ENCODE results near the gene PRKAR1B.

Gene PRKAR1B

GRCh38 chr7:512541-513311 is 214.4 kb downstream of the PRKAR1B start:
- H3K9ac ChIP-seq (ENCODE audit: low read depth, low read length) = no peak overlapping the region
- H3K4me1 ChIP-seq (ENCODE audit: insufficient read depth, low read length) = peaks cover 20% of the 10 kb centered on the region
- H3K9me3 ChIP-seq (ENCODE audit: insufficient read depth, low read depth, low read length) = no peaks in the 10 kb centered on the region
- peaks cover 35% of the 10 kb centered on the region; the same call in 1 of the 2 replicates for H3K27me3 ChIP-seq (ENCODE audit: insufficient read depth, low read length)
- H3K4me3 ChIP-seq (ENCODE audit: low read length) = no peak overlapping the region
- H3K36me3 ChIP-seq (ENCODE audit: insufficient read depth, low read depth, low read length) = peaks cover 10% of the 10 kb centered on the region
- H3K27ac ChIP-seq (ENCODE audit: low read length) = no peak overlapping the region

- Histone ChIP-seq H3K4me3 (ENCODE audit: low read length) (no peak overlapping the region), H3K9me3 (ENCODE audit: insufficient read depth, low read depth, low read length) (no peaks in the 10 kb centered on the region), H3K9ac (ENCODE audit: low read depth, low read length) (no peak overlapping the region), H3K27me3 (ENCODE audit: insufficient read depth, low read length) (peaks cover 30% of the 10 kb centered on the region; the same call in 1 of the 2 replicates), H3K27ac (ENCODE audit: low read length) (no peak overlapping the region), H3K4me1 (ENCODE audit: insufficient read depth, low read length) (peaks cover 20% of the 10 kb centered on the region), H3K36me3 (ENCODE audit: insufficient read depth, low read depth, low read length) (peaks cover 10% of the 10 kb centered on the region)
Measured at GRCh38 chr7:512146-512510, 215.0 kb downstream of the PRKAR1B start.

DNA sequence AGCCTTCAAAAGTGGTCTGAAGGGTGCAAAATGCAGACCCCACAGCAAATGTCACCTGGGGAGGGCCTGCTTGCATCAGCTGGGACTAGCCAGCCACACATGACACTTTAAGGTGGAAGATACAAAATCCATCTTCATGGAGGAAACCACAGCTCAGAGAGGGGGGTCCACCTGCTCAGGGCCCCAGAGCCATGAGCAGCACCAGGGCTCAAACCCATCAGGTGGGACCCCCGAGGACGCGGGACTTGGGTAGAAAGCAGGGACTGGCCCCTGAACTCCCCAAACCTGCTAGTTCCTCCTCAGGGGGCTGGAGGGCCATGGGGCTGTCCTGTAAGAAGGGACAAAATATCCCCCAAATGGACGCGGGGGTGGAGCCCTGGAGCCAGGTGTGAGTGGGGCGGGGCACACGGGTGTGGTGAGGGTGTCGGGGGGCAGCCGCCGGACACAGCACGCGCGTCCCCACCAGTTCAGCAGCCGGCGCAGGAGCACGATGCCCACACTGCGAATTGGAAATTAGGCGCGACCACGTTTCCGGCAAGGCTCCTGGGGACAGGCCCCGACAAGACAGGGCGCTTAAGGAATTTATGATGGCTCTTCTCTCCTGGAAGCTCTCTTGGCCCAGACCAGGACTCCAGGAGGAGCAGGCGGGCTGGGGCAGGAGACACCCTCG is 215.5 kb downstream of the PRKAR1B start:
- Histone ChIP-seq H3K27ac (ENCODE audit: low read length) (no peak overlapping the region), H3K9me3 (ENCODE audit: insufficient read depth, low read depth, low read length) (no peaks in the 10 kb centered on the region)

DNA sequence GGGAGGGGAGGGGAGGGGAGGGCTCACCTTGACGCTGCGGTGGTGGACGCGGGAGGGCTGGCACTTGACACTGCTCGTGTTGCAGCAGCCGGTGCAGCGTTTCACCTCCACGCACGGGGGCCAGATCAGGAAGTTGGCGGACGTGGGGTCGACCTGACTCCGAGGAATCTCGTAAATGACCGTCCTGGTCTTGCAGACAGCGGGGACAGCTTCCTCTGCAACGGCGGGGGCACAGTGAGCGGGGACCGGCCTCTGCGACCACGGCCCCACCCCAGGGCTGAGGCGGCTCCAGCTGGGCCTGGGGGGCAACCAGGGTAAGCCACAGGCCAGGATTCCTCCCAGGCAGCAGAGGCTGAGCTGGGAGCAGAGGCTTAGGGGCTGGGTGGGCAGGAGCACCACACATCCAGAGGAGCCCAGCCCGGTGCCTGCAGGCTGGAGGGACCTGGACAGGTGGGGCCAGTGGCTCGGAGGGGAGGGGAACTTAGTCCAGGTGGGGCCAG is 216.2 kb downstream of the PRKAR1B start:
- Histone ChIP-seq H3K36me3 (ENCODE audit: insufficient read depth, low read depth, low read length) (peaks cover 10% of the 10 kb centered on the region), H3K4me3 (ENCODE audit: low read length) (no peak overlapping the region), H3K4me1 (ENCODE audit: insufficient read depth, low read length) (peaks cover 20% of the 10 kb centered on the region), H3K27me3 (ENCODE audit: insufficient read depth, low read length) (peaks cover 21% of the 10 kb centered on the region; the same call in 1 of the 2 replicates), H3K9me3 (ENCODE audit: insufficient read depth, low read depth, low read length) (no peaks in the 10 kb centered on the region), H3K9ac (ENCODE audit: low read depth, low read length) (no peak overlapping the region), H3K27ac (ENCODE audit: low read length) (no peak overlapping the region)

More for the DNA sequence above, 215.5 kb downstream of the PRKAR1B start:
- H3K4me1 ChIP-seq (ENCODE audit: insufficient read depth, low read length) = peaks cover 20% of the 10 kb centered on the region
- H3K36me3 ChIP-seq (ENCODE audit: insufficient read depth, low read depth, low read length) = peaks cover 10% of the 10 kb centered on the region
- no peak overlapping the region for H3K4me3 ChIP-seq (ENCODE audit: low read length)
- H3K9ac ChIP-seq (ENCODE audit: low read depth, low read length) = no peak overlapping the region
- peaks cover 27% of the 10 kb centered on the region; the same call in 1 of the 2 replicates for H3K27me3 ChIP-seq (ENCODE audit: insufficient read depth, low read length)

- Histone ChIP-seq H3K27ac (ENCODE audit: low read length) (no peak overlapping the region), H3K9me3 (ENCODE audit: insufficient read depth, low read depth, low read length) (no peaks in the 10 kb centered on the region), H3K27me3 (ENCODE audit: insufficient read depth, low read length) (peaks cover 14% of the 10 kb centered on the region; the same call in 1 of the 2 replicates), H3K36me3 (ENCODE audit: insufficient read depth, low read depth, low read length) (peaks cover 10% of the 10 kb centered on the region), H3K9ac (ENCODE audit: low read depth, low read length) (no peak overlapping the region), H3K4me1 (ENCODE audit: insufficient read depth, low read length) (peaks cover 17% of the 10 kb centered on the region), H3K4me3 (ENCODE audit: low read length) (no peak overlapping the region)
Measured at GRCh38 chr7:510131-510481, 217.0 kb downstream of the PRKAR1B start.

DNA sequence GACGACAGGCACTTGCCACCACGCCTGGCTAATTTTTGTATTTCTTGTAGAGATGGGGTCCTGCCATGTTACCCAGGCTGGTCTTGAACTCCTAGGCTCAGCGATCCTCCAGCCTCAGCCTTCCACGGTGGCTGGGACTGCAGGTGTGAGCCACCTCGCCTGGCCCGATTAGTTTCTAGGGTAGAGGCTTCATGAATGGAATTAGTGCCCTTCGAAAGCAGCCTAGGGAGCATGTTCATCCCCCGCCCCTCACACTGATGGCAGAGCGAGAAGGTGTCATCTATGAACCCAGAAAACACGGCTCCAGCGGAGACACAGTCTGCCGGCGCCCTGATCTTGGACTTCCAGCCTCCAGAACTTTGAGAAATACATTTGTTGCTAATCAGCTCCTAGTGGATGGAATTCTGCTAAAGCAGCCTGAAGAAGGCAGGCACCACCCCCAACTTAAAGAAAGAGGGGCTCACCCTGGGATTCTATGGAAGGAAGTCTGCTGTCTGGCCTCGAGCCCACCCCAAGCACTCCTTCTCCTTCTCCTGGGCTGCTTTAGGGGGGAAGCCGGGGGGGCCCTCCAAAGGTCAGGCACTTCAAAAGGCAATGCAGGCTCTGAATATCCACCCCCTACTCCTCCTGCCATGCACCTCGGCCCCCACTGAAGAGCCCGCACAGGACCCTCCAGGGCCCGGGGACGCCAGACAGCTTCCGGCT is 217.5 kb downstream of the PRKAR1B start:
- no peaks in the 10 kb centered on the region for H3K9me3 ChIP-seq (ENCODE audit: insufficient read depth, low read depth, low read length)
- no peak overlapping the region for H3K27ac ChIP-seq (ENCODE audit: low read length)
- H3K4me1 ChIP-seq (ENCODE audit: insufficient read depth, low read length) = peaks cover 11% of the 10 kb centered on the region
- H3K27me3 ChIP-seq (ENCODE audit: insufficient read depth, low read length) = peaks cover 9% of the 10 kb centered on the region; the same call in 1 of the 2 replicates
- H3K9ac ChIP-seq (ENCODE audit: low read depth, low read length) = no peak overlapping the region
- peaks cover 10% of the 10 kb centered on the region for H3K36me3 ChIP-seq (ENCODE audit: insufficient read depth, low read depth, low read length)
- H3K4me3 ChIP-seq (ENCODE audit: low read length) = no peak overlapping the region

DNA sequence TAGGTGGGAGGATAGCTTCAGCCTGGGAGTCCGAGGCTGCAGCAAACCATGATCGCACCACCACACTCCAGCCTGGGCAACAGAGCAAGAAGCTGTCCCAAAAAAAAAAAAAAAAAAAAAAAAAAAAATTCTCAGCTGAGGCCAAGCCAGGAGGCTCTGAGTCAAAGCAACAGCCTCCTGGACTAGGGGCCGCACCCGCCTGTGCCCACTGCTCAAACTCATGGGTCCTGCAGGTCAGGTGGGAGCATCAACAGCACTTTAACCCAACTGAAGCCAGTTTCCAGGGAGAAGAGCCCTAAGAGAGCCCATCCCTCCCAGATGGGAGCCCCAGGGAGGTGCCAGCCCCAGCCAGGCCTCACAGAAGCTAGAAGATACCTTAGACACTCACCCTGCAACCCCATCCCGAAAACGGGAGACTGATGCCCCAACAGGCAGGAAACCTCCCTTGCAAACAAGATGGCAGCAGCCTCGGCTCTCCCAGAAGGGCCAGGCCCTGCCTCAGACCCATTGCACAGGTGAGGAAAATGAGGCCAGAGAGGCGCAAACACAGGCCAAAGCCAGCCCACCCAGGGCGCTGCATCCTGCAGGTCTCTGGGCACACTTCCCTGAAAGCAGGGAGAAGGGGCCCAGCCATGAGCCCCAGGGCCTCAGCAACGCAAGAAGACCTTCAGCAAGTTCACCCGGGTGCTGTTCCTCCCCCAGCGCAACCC is 218.5 kb downstream of the PRKAR1B start:
- H3K9ac ChIP-seq (ENCODE audit: low read depth, low read length) = no peak overlapping the region
- no peak overlapping the region for H3K4me3 ChIP-seq (ENCODE audit: low read length)
- no peak overlapping the region for H3K27ac ChIP-seq (ENCODE audit: low read length)
- no peaks in the 10 kb centered on the region for H3K27me3 ChIP-seq (ENCODE audit: insufficient read depth, low read length)
- H3K4me1 ChIP-seq (ENCODE audit: insufficient read depth, low read length) = peaks cover 2% of the 10 kb centered on the region
- H3K9me3 ChIP-seq (ENCODE audit: insufficient read depth, low read depth, low read length) = no peaks in the 10 kb centered on the region
- peaks cover 10% of the 10 kb centered on the region for H3K36me3 ChIP-seq (ENCODE audit: insufficient read depth, low read depth, low read length)

GRCh38 chr7:507623-508300 is 219.3 kb downstream of the PRKAR1B start:
- H3K9me3 ChIP-seq (ENCODE audit: insufficient read depth, low read depth, low read length) = no peaks in the 10 kb centered on the region
- H3K27me3 ChIP-seq (ENCODE audit: insufficient read depth, low read length) = no peaks in the 10 kb centered on the region
- no peak overlapping the region for H3K4me3 ChIP-seq (ENCODE audit: low read length)
- H3K4me1 ChIP-seq (ENCODE audit: insufficient read depth, low read length) = no peaks in the 10 kb centered on the region
- H3K9ac ChIP-seq (ENCODE audit: low read depth, low read length) = no peak overlapping the region
- peaks cover 10% of the 10 kb centered on the region for H3K36me3 ChIP-seq (ENCODE audit: insufficient read depth, low read depth, low read length)
- no peak overlapping the region for H3K27ac ChIP-seq (ENCODE audit: low read length)

- Histone ChIP-seq H3K36me3 (ENCODE audit: insufficient read depth, low read depth, low read length) (peaks cover 10% of the 10 kb centered on the region), H3K27ac (ENCODE audit: low read length) (no peak overlapping the region), H3K9ac (ENCODE audit: low read depth, low read length) (no peak overlapping the region)
Measured at GRCh38 chr7:506921-507622, 220.0 kb downstream of the PRKAR1B start.

GRCh38 chr7:506391-506831 is 220.7 kb downstream of the PRKAR1B start:
- no peak overlapping the region for H3K4me3 ChIP-seq (ENCODE audit: low read length)
- H3K27ac ChIP-seq (ENCODE audit: low read length) = no peak overlapping the region
- no peak overlapping the region for H3K9ac ChIP-seq (ENCODE audit: low read depth, low read length)
- H3K27me3 ChIP-seq (ENCODE audit: insufficient read depth, low read length) = no peaks in the 10 kb centered on the region
- H3K9me3 ChIP-seq (ENCODE audit: insufficient read depth, low read depth, low read length) = no peaks in the 10 kb centered on the region
- peaks cover 12% of the 10 kb centered on the region for H3K36me3 ChIP-seq (ENCODE audit: insufficient read depth, low read depth, low read length)
- H3K4me1 ChIP-seq (ENCODE audit: insufficient read depth, low read length) = no peaks in the 10 kb centered on the region

More at GRCh38 chr7:506921-507622, 220.0 kb downstream of the PRKAR1B start:
- Histone ChIP-seq H3K9me3 (ENCODE audit: insufficient read depth, low read depth, low read length) (no peaks in the 10 kb centered on the region), H3K27me3 (ENCODE audit: insufficient read depth, low read length) (no peaks in the 10 kb centered on the region), H3K4me1 (ENCODE audit: insufficient read depth, low read length) (no peaks in the 10 kb centered on the region), H3K4me3 (ENCODE audit: low read length) (no peak overlapping the region)

Measured in iPS-20b (cell line).